GM23338 (cell line): Measurements from ENCODE around the gene UBASH3B. TPM values are rescaled to one million over a fixed set of nuclear protein-coding genes. Genes with fewer than 3 reads are reported as not detected.
A peak's percentile ranks its signal among the peaks of the same experiment; 100 is the strongest.

Experiments
- ATAC-seq: fragments of 200-7000 bp; cut with Tn5 transposase; 3 replicates; pipeline ENCODE4 v1.9.1; 2020
- DNase-seq: peaks from one replicate; pipeline ENCODE4 v3.0.0-alpha.2; 2015; ENCODE audit warnings: low spot score
- H2AFZ ChIP-seq: fragments of 200-600 bp; sonication (generic); 2 replicates; pipeline ENCODE4 v1.8.0; 2016; ENCODE audit warnings: antibody characterized with exemption, mild to moderate bottlenecking, moderate library complexity
- H3F3A ChIP-seq: fragments of 200-600 bp; sonication (generic); replicated peaks from 2 replicates; pipeline ENCODE4 v1.8.0; 2017; ENCODE audit warnings: antibody characterized with exemption, mixed run types, low read depth
- H3K27ac ChIP-seq: fragments of 200-600 bp; sonication (generic); 2 replicates; pipeline ENCODE4 v1.6.1; 2016; ENCODE audit warnings: low read depth
- H3K27me3 ChIP-seq: fragments of 200-600 bp; sonication (generic); 2 replicates; pipeline ENCODE4 v1.8.0; 2016; ENCODE audit warnings: mild to moderate bottlenecking, mixed run types, moderate library complexity; ENCODE audit not compliant: insufficient read depth
- H3K36me3 ChIP-seq: fragments of 200-600 bp; sonication (generic); 2 replicates; pipeline ENCODE4 v1.8.0; 2016; ENCODE audit warnings: mild to moderate bottlenecking; ENCODE audit not compliant: insufficient read depth
- H3K4me1 ChIP-seq: fragments of 200-600 bp; sonication (generic); 2 replicates; pipeline ENCODE4 v1.8.0; 2016; ENCODE audit warnings: mild to moderate bottlenecking, moderate library complexity; ENCODE audit not compliant: insufficient read depth
- H3K4me2 ChIP-seq: fragments of 200-600 bp; sonication (generic); 2 replicates; pipeline ENCODE4 v1.7.1; 2017; ENCODE audit warnings: mixed run types
- H3K4me3 ChIP-seq: fragments of 200-600 bp; sonication (generic); 2 replicates; pipeline ENCODE4 v1.6.1; 2016; ENCODE audit warnings: mixed run types
- H3K79me2 ChIP-seq: fragments of 200-600 bp; sonication (generic); replicated peaks from 2 replicates; pipeline ENCODE4 v1.8.0; 2017; ENCODE audit warnings: mild to moderate bottlenecking; ENCODE audit not compliant: insufficient read depth
- H3K9me2 ChIP-seq: fragments of 200-600 bp; sonication (generic); 2 replicates; pipeline ENCODE4 v1.8.0; 2017; ENCODE audit not compliant: insufficient read depth
- H4K20me1 ChIP-seq: fragments of 200-600 bp; sonication (generic); replicated peaks from 2 replicates; pipeline ENCODE4 v1.8.0; 2017; ENCODE audit warnings: mild to moderate bottlenecking; ENCODE audit not compliant: insufficient read depth
- H3K27ac Mint-ChIP-seq: 2 replicates; pipeline ENCODE4 v1.8.0; 2020; ENCODE audit warnings: inconsistent platforms, mild to moderate bottlenecking, moderate library complexity, mixed read lengths
- H3K27me3 Mint-ChIP-seq: 3 replicates; pipeline ENCODE4 v1.8.0; 2022; ENCODE audit warnings: low read depth, mild to moderate bottlenecking, moderate library complexity, mixed read lengths, inconsistent platforms; ENCODE audit not compliant: insufficient read depth, poor library complexity
- H3K36me3 Mint-ChIP-seq: 3 replicates; pipeline ENCODE4 v1.8.0; 2021; ENCODE audit warnings: low read depth, mild to moderate bottlenecking, inconsistent platforms, moderate library complexity, mixed read lengths
- H3K4me1 Mint-ChIP-seq: 3 replicates; pipeline ENCODE4 v1.8.0; 2020; ENCODE audit warnings: mild to moderate bottlenecking, inconsistent platforms, mixed read lengths
- H3K4me3 Mint-ChIP-seq: 3 replicates; pipeline ENCODE4 v1.8.0; 2021; ENCODE audit warnings: moderate library complexity, mild to moderate bottlenecking, inconsistent platforms, mixed read lengths
- H3K9me3 Mint-ChIP-seq: 3 replicates; pipeline ENCODE4 v1.8.0; 2020; ENCODE audit warnings: moderate library complexity, mild to moderate bottlenecking, inconsistent platforms, mixed read lengths
- EZH2phosphoT487 ChIP-seq: fragments of 200-600 bp; sonication (generic); IDR thresholded peaks from one replicate; pipeline ENCODE4 v1.8.1; 2018; ENCODE audit warnings: antibody characterized with exemption; ENCODE audit not compliant: unreplicated experiment
- JUNB ChIP-seq: IDR thresholded peaks from one replicate; pipeline ENCODE4 v1.6.1; 2016; ENCODE audit warnings: antibody characterized with exemption; ENCODE audit not compliant: unreplicated experiment
- POLR2AphosphoS5 ChIP-seq: IDR thresholded peaks from 2 replicates; pipeline ENCODE4 v1.6.1; 2016; ENCODE audit warnings: antibody characterized with exemption, low read depth
- polyA plus RNA-seq: library from polyadenylated mRNA; unstranded; fragments of >200 nt; fragmentation: Nextera tagmentation; extraction: Ambion mirVana; gene quantifications from 2 replicates; pipeline ENCODE4 v1.2.1, GENCODE V29; 2016
- total RNA-seq: library from RNA; depleted of rRNA; stranded (reverse); fragments of >200 nt; shearing (Covaris generic); gene quantifications from 2 replicates; pipeline ENCODE4 v1.2.3, GENCODE V29; 2014

Gene UBASH3B
- total and polyA plus RNA-seq, 2 experiments from 2014 or later = 2.1 to 12.0 TPM

DNA sequence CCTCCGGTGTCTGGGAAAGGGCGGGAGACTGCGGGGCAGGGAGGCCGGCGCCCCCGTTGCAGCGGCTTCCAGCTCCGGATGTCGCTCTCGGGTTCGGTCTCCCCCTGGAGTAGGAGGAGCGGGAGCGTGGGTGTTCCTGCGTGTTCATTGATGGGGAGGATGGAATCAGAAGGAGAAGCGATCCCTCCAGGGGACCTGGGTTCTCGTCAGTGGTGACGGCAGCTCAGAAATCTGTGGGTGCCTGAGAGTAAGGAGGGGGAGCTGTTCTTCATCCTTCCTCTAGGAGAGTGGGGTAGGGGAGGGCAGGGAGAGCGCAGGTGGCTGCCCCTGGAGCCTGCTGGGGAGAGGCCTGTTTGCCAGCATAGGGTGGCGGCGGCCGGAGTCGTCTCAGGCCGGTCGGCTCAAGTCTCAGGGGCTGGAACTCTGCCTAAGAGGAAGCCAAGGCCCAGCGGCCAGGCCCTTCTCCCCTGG is 1.1 kb downstream of the UBASH3B start:
- peaks cover 10% of the 10 kb centered on the region for H3K4me1 Mint-ChIP-seq
- H3K4me3 ChIP-seq = peak overlapping the region; percentile 93
- no peak overlapping the region for H3K27ac Mint-ChIP-seq
- peaks cover 32% of the 10 kb centered on the region for H3K27me3 Mint-ChIP-seq
- H3K9me3 Mint-ChIP-seq = peaks cover 4% of the 10 kb centered on the region; the same call in 2 of the 3 replicates
- no peaks in the 10 kb centered on the region for H3K9me2 ChIP-seq
- H3K36me3 ChIP-seq = no peaks in the 10 kb centered on the region
- peaks cover 14% of the 10 kb centered on the region; the same call in 1 of the 2 replicates for H3K79me2 ChIP-seq
- H3K36me3 Mint-ChIP-seq = 0 out of 3 replicates have a peak, but pooled peaks cover 3% of the 10 kb centered on the region
- H3K4me1 ChIP-seq = peaks cover 5% of the 10 kb centered on the region; the same call in 1 of the 2 replicates
- peak overlapping the region; percentile 94 for H3K4me2 ChIP-seq
- DNase-seq (peak; percentile 63), ATAC-seq (peak; percentile 60)
- H2AFZ ChIP-seq = peak overlapping the region; percentile 88
- H3K27me3 ChIP-seq = peaks cover 33% of the 10 kb centered on the region
- H3K4me3 Mint-ChIP-seq = peak overlapping the region; percentile 95
- no peak for TF ChIP-seq EZH2phosphoT487
- H3K27ac ChIP-seq = no peak overlapping the region
- no peaks in the 10 kb centered on the region for H4K20me1 ChIP-seq
- H3F3A ChIP-seq = no peaks in the 10 kb centered on the region

DNA sequence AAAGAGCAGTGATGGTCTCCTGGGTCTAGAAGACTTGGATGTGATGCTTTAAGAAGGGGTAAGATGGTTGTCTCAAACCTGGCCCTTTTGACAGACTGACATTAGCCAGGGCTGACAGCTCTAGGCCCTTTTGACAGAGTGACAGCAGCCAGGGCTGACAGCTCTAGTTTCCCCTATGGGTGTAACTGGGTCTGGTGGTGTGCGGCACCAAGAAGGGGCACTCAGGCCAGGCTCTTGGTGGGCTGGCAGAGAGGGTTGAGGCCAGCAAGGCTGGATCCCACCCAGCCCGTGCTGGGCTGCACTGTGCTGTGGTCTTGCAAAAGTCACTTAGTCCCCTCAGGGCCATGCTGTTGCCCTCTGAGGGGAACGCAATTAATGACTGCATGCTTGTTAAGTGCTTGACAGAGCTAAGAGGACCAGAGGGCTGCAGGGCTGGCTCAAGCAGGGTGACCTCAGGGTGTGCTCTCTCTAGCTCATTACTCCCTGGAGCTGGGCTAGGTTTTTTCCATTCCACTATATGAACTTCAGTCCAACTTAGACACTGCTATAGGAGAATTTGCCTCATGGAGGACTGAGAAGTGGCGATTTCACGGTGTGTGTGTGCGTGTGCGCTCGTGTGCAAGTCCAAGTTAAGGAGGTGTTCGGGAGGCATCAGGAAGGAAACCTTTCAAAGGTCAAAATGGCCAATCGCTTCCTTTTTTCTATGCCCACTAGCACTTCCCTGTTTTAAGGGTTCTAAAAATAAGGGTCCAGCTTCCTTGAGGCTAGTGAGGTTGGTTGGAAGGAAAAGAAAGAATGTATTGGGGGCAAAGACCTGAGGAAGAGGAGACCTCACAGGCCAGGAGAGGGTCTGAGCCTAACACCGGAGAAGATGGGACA is 4.4 kb downstream of the UBASH3B start:
- Histone ChIP-seq H2AFZ (no peak overlapping the region), H4K20me1 (no peaks in the 10 kb centered on the region), H3K27ac (no peak overlapping the region), H3K27me3 (peaks cover 14% of the 10 kb centered on the region), H3K4me1 (peaks cover 4% of the 10 kb centered on the region; the same call in 1 of the 2 replicates), H3K4me3 (no peak overlapping the region), H3K36me3 (no peaks in the 10 kb centered on the region), H3K79me2 (peaks cover 14% of the 10 kb centered on the region; the same call in 1 of the 2 replicates), H3K4me2 (no peak overlapping the region), H3K9me2 (no peaks in the 10 kb centered on the region), H3F3A (no peaks in the 10 kb centered on the region)
- Mint-ChIP-seq H3K27ac (no peak overlapping the region), H3K36me3 (0 out of 3 replicates have a peak, but pooled peaks cover 3% of the 10 kb centered on the region), H3K4me1 (peaks cover 9% of the 10 kb centered on the region), H3K27me3 (peaks cover 17% of the 10 kb centered on the region), H3K9me3 (peaks cover 4% of the 10 kb centered on the region; the same call in 2 of the 3 replicates), H3K4me3 (no peak overlapping the region)
- ATAC-seq = no peak
- no peak for TF ChIP-seq POLR2AphosphoS5
- no peak for DNase-seq

DNA sequence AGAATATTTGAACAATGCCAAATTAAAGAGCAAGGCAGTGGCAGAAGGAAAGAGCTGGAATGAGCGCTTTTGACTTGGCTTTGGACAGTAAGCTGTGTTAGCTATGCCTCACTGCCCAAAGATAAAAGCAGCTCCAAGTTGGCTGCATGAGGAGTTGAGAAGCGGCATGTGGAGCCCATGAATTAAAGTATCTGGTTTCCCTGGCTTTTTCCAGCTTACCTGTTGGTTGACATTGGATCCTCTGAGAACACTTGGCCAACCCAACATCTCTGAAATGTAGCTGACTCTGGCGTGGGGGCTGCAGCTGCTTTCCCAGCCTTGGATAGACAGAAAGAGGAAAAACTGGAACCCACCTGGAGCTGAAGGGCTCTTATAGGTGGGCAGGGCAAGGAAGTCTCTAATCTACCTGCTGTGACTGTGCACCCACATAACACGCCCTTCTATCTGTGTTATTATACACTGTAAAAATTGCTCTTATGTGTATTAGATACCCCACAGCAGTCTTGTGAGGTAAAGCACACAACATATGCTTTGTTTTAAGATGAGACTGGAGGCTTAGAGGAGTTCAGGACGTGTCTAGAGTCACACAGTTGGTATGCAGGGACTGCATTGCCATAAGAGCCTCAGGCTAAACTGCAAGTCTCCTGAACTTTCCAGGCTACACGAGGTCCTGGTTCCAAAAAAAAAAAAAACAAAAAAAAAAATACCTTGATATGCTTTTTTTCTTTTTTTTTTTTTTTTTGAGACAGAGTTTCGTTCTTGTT is 5.8 kb downstream of the UBASH3B start:
- Histone ChIP-seq H3K9me2 (no peaks in the 10 kb centered on the region), H3K79me2 (peaks cover 14% of the 10 kb centered on the region; the same call in 1 of the 2 replicates), H3K4me2 (no peak overlapping the region), H3K27ac (no peak overlapping the region), H3F3A (no peaks in the 10 kb centered on the region), H3K4me3 (no peak overlapping the region), H3K4me1 (no peaks in the 10 kb centered on the region), H3K36me3 (no peaks in the 10 kb centered on the region), H2AFZ (no peak overlapping the region), H4K20me1 (no peaks in the 10 kb centered on the region), H3K27me3 (peaks cover 10% of the 10 kb centered on the region; the same call in 1 of the 2 replicates)
- H3K27me3 Mint-ChIP-seq = peaks cover 10% of the 10 kb centered on the region
- H3K27ac Mint-ChIP-seq = no peak overlapping the region
- ATAC-seq (no peak), DNase-seq (no peak)
- TF ChIP-seq POLR2AphosphoS5 (no peak), JUNB (no peak)
- H3K36me3 Mint-ChIP-seq = 0 out of 3 replicates have a peak, but pooled peaks cover 3% of the 10 kb centered on the region
- peaks cover 4% of the 10 kb centered on the region; the same call in 2 of the 3 replicates for H3K9me3 Mint-ChIP-seq
- H3K4me1 Mint-ChIP-seq = peaks cover 4% of the 10 kb centered on the region; the same call in 2 of the 3 replicates
- H3K4me3 Mint-ChIP-seq = no peak overlapping the region; the same call in 2 of the 3 replicates
